Erythroblast (primary cell): ENCODE measurements around the gene IL6.

Experiments used
- GATA1 ChIP-seq: IDR thresholded peaks from 2 replicates; pipeline ENCODE4 v1.6.1; 2011; ENCODE audit warnings: low read depth, mild to moderate bottlenecking, control low read depth, low read length, moderate library complexity
- POLR2A ChIP-seq: IDR thresholded peaks from 2 replicates; pipeline ENCODE4 v1.6.1; 2011; ENCODE audit warnings: mild to moderate bottlenecking, low read length

DNA sequence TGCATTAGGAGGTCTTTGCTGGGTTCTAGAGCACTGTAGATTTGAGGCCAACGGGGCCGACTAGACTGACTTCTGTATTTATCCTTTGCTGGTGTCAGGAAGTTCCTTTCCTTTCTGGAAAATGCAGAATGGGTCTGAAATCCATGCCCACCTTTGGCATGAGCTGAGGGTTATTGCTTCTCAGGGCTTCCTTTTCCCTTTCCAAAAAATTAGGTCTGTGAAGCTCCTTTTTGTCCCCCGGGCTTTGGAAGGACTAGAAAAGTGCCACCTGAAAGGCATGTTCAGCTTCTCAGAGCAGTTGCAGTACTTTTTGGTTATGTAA, 675 bp downstream of the IL6 start:
- TF ChIP-seq POLR2A: no peak
- no peak for TF ChIP-seq GATA1
